Measurements from ENCODE around the gene ALPK1. TPM values are rescaled to one million over a fixed set of nuclear protein-coding genes. Genes with fewer than 3 reads are reported as not detected.
A peak's percentile ranks its signal among the peaks of the same experiment; 100 is the strongest.

ALPK1 gene
- total and polyA plus RNA-seq, 2 experiments from 2014 or later: 0.10 to 0.49 TPM

DNA sequence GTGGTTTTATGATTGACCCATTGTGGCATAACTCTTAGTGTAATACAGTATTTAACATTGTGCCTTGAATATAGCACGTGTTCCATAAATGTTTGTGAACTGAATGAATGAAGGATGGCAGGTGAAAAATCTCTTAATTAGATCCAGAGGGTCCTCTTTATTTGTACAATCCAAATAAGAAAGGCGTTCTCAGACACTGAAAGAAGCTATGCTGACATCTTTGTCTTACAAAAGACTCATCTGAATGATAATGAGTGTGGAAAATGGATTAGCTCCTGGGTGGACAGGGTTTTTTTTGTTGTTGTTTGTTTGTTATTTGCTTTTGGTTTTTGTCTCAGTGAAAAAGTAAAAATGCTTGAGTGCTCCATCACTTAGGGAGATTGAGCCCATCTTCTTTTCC, 156.2 kb downstream of the ALPK1 start:
- Histone ChIP-seq H3K79me2 (replicated peaks; ENCODE audit: insufficient read depth) (no peaks in the 10 kb centered on the region), H3K27me3 (ENCODE audit: insufficient read depth) (no peaks in the 10 kb centered on the region), H3K4me2 (0 out of 2 replicates have a peak overlapping the region, but pooled peaks have one; percentile 3), H4K20me1 (replicated peaks; ENCODE audit: insufficient read depth) (no peaks in the 10 kb centered on the region), H3K9me2 (ENCODE audit: insufficient read depth) (peaks cover 6% of the 10 kb centered on the region), H3K27ac (ENCODE audit: low read depth) (no peak overlapping the region), H3F3A (replicated peaks; ENCODE audit: low read depth) (no peaks in the 10 kb centered on the region), H2AFZ (no peak overlapping the region), H3K4me3 (no peak overlapping the region), H3K4me1 (ENCODE audit: insufficient read depth) (peaks cover 28% of the 10 kb centered on the region), H3K36me3 (ENCODE audit: insufficient read depth) (no peaks in the 10 kb centered on the region)
- H3K27ac Mint-ChIP-seq: no peak overlapping the region
- peaks cover 24% of the 10 kb centered on the region for H3K4me1 Mint-ChIP-seq
- DNase-seq (ENCODE audit: low spot score) (peak; percentile 27), ATAC-seq (no peak)
- peaks cover 7% of the 10 kb centered on the region for H3K27me3 Mint-ChIP-seq (ENCODE audit: insufficient read depth, low read depth, poor library complexity)
- no peak overlapping the region for H3K4me3 Mint-ChIP-seq
- no peaks in the 10 kb centered on the region for H3K36me3 Mint-ChIP-seq (ENCODE audit: low read depth)
- peaks cover 3% of the 10 kb centered on the region; the same call in 2 of the 3 replicates for H3K9me3 Mint-ChIP-seq
- TF ChIP-seq CREB1 (CRISPR knock-in tag; IDR thresholded peaks at IDR 0.05; ENCODE audit: low read depth) (no peak), NANOG (IDR thresholded peaks at IDR 0.05; ENCODE audit: borderline replicate concordance) (0 out of 2 replicates have a peak, but pooled peaks have one; percentile 34)

DNA sequence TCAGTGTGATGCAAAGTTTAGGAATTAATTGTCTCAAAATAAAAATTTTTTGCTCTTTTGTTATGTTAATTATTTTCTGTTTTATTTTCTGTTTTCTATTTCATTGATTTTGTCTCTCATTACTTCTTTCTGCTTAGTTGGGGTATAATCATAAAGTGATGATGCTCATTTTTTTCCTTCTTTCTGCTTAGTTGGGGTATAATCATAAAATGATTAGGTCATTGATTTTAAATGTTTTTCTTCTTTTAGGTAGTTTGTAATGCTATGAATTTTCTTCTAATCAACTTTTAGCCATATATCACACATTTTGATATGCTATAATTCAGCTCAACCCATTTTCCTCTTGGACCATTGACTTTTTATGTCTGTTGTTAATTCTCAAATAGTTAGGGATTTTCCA, 175.1 kb downstream of the ALPK1 start:
- H3K4me3 Mint-ChIP-seq: no peak overlapping the region

GRCh38 chr4:112473985-112474384, 176.8 kb downstream of the ALPK1 start:
- H3K4me3 Mint-ChIP-seq: no peak overlapping the region

More for the DNA sequence above, 175.1 kb downstream of the ALPK1 start:
- no peaks in the 10 kb centered on the region for H3K36me3 ChIP-seq (ENCODE audit: insufficient read depth)
- Mint-ChIP-seq H3K36me3 (ENCODE audit: low read depth) (no peaks in the 10 kb centered on the region), H3K27ac (no peak overlapping the region), H3K27me3 (ENCODE audit: insufficient read depth, low read depth, poor library complexity) (peaks cover 2% of the 10 kb centered on the region), H3K4me1 (peaks cover 4% of the 10 kb centered on the region; the same call in 1 of the 3 replicates), H3K9me3 (peaks cover 2% of the 10 kb centered on the region; the same call in 1 of the 3 replicates)
- ATAC-seq (no peak), DNase-seq (ENCODE audit: low spot score) (no peak)
- H3K27me3 ChIP-seq (ENCODE audit: insufficient read depth): no peaks in the 10 kb centered on the region
- H3K9me2 ChIP-seq (ENCODE audit: insufficient read depth): no peaks in the 10 kb centered on the region; the same call in 1 of the 2 replicates
- H2AFZ ChIP-seq: no peak overlapping the region
- no peak overlapping the region for H3K27ac ChIP-seq (ENCODE audit: low read depth)
- no peaks in the 10 kb centered on the region for H3K79me2 ChIP-seq (replicated peaks; ENCODE audit: insufficient read depth)
- no peaks in the 10 kb centered on the region for H3K4me1 ChIP-seq (ENCODE audit: insufficient read depth)
- H3K4me2 ChIP-seq: no peak overlapping the region
- H4K20me1 ChIP-seq (replicated peaks; ENCODE audit: insufficient read depth): no peaks in the 10 kb centered on the region
- no peak for TF ChIP-seq ZNF331 (CRISPR knock-in tag; IDR thresholded peaks at IDR 0.05; ENCODE audit: low read depth)
- no peaks in the 10 kb centered on the region for H3F3A ChIP-seq (replicated peaks; ENCODE audit: low read depth)
- H3K4me3 ChIP-seq: no peak overlapping the region

More at GRCh38 chr4:112473985-112474384, 176.8 kb downstream of the ALPK1 start:
- Mint-ChIP-seq H3K27me3 (ENCODE audit: insufficient read depth, low read depth, poor library complexity) (peaks cover 2% of the 10 kb centered on the region), H3K36me3 (ENCODE audit: low read depth) (no peaks in the 10 kb centered on the region), H3K27ac (no peak overlapping the region), H3K4me1 (peaks cover 4% of the 10 kb centered on the region; the same call in 1 of the 3 replicates), H3K9me3 (peaks cover 2% of the 10 kb centered on the region; the same call in 1 of the 3 replicates)
- H3K27ac ChIP-seq (ENCODE audit: low read depth): no peak overlapping the region
- TF ChIP-seq STAT1 (IDR thresholded peaks at IDR 0.05; ENCODE audit: unreplicated experiment) (no peak), ETS1 (IDR thresholded peaks at IDR 0.05) (no peak)
- no peaks in the 10 kb centered on the region for H3K79me2 ChIP-seq (replicated peaks; ENCODE audit: insufficient read depth)
- H4K20me1 ChIP-seq (replicated peaks; ENCODE audit: insufficient read depth): no peaks in the 10 kb centered on the region
- no peak overlapping the region for H3K4me3 ChIP-seq
- H3K4me2 ChIP-seq: no peak overlapping the region
- no peaks in the 10 kb centered on the region for H3K36me3 ChIP-seq (ENCODE audit: insufficient read depth)
- H3F3A ChIP-seq (replicated peaks; ENCODE audit: low read depth): no peaks in the 10 kb centered on the region
- H3K9me2 ChIP-seq (ENCODE audit: insufficient read depth): no peaks in the 10 kb centered on the region
- no peaks in the 10 kb centered on the region for H3K27me3 ChIP-seq (ENCODE audit: insufficient read depth)
- H3K4me1 ChIP-seq (ENCODE audit: insufficient read depth): no peaks in the 10 kb centered on the region
- no peak overlapping the region for H2AFZ ChIP-seq
- DNase-seq (ENCODE audit: low spot score): no peak
- ATAC-seq: no peak

Data from GM23338 (cell line).